Keratinocyte (primary cell): ENCODE measurements around the gene TRIM29.

Source experiments
- EZH2 ChIP-seq: IDR thresholded peaks from one replicate; pipeline ENCODE4 v1.6.1; 2012; ENCODE audit warnings: inconsistent platforms, mild to moderate bottlenecking, low read length, moderate library complexity
- TF ChIP-seq, protein P1 (sequence below), 3 experiments: IDR thresholded peaks in 1 of 3; conservative IDR thresholded peaks in 1 of 3; optimal IDR thresholded peaks in 1 of 3; 2 replicates in 2 of 3; 3 replicates in 1 of 3; pipeline versions ENCODE3 to v1.5.1; 2011; ENCODE audit warnings: low read length in 3 of 3, mild to moderate bottlenecking in 3 of 3, moderate library complexity in 2 of 3, control low read depth in 1 of 3, inconsistent platforms in 1 of 3; ENCODE audit not compliant: insufficient read depth in 2 of 3; ENCODE audit errors: extremely low read depth in 1 of 3

GRCh38 chr11:120167659-120168058 is 29.7 kb upstream of the TRIM29 start:
- TF ChIP-seq, protein P1, sequence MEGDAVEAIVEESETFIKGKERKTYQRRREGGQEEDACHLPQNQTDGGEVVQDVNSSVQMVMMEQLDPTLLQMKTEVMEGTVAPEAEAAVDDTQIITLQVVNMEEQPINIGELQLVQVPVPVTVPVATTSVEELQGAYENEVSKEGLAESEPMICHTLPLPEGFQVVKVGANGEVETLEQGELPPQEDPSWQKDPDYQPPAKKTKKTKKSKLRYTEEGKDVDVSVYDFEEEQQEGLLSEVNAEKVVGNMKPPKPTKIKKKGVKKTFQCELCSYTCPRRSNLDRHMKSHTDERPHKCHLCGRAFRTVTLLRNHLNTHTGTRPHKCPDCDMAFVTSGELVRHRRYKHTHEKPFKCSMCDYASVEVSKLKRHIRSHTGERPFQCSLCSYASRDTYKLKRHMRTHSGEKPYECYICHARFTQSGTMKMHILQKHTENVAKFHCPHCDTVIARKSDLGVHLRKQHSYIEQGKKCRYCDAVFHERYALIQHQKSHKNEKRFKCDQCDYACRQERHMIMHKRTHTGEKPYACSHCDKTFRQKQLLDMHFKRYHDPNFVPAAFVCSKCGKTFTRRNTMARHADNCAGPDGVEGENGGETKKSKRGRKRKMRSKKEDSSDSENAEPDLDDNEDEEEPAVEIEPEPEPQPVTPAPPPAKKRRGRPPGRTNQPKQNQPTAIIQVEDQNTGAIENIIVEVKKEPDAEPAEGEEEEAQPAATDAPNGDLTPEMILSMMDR (optimal IDR thresholded peaks at IDR 0.05 in 1 of 3, IDR thresholded peaks at IDR 0.05 in 1 of 3, conservative IDR thresholded peaks at IDR 0.05 in 1 of 3; ENCODE audit: extremely low read depth in 1 of 3, insufficient read depth in 2 of 3, low read length in 3 of 3): no peak
- TF ChIP-seq EZH2: no peak
